ENCODE measurements around the gene SECTM1. TPM values are rescaled to one million over a fixed set of nuclear protein-coding genes. Genes with fewer than 3 reads are reported as not detected.
"Not testable (repeated sequence)": the region's sequence is repeated elsewhere in the genome, so short reads cannot be mapped to it uniquely, and the experiment has no call there.

SECTM1 gene
- polyA plus RNA-seq, 3 donors: 3.8 to 24.1 (median 16.4) TPM

DNA sequence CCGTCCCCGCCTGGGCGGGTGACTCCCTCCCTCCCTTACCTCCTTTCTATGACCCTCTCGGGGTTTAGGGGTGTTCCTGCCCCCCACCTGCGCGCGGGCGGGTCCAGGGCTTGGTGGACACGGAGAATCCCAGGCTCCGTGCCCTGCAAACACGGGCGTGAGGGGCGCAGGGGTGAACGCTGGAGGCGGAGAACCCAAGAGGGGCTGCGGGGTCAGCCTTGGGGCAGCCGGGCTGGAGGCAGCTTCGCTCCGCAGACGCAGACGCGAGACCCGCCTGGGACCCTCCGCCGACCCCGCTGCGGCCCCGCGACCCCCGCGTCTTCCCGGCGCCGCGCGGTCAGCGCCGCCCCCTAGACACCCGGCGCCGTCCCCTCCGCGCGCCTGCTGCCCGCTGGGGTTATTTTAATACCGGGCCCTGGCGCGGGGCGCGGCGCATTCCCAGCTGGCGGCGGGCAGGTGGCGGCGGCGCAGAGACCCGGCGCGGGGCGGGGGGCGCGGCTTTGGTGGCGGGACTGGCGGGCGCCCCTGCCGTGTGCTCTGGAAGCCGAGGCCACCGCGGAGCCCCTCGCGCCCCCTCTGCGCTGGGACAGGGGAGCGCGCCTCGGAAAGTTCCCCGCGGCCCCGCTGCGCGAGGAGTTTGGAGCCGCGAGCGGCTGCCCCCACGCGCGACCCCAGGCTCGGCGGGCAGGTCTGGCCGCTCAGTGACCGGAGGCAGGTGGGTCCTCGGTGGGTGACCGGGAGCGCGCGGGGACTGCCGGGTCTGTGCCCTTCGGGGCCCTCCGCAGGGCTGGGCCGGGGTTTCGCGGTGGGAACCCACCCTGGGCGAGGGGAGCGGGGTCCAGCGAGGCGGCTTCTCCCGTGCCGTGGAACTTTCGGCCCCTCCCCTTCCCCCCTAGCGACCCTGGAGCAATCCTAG is 38.0 kb upstream of the SECTM1 start, which contains the start of gene UTS2R:
UTS2R (plus strand) TSS at position 433 of the 916 bp plus-strand sequence. CDS start 2,560 bp downstream, outside the sequence.
- WGBS, 3 donors: 2 to 6% (median 5%) methylated on average over 78 to 109 of the region's 109 CpGs
- no peak within 1 kb of the TSS for H3K27ac ChIP-seq (ENCODE audit: low read depth, low read length)

DNA sequence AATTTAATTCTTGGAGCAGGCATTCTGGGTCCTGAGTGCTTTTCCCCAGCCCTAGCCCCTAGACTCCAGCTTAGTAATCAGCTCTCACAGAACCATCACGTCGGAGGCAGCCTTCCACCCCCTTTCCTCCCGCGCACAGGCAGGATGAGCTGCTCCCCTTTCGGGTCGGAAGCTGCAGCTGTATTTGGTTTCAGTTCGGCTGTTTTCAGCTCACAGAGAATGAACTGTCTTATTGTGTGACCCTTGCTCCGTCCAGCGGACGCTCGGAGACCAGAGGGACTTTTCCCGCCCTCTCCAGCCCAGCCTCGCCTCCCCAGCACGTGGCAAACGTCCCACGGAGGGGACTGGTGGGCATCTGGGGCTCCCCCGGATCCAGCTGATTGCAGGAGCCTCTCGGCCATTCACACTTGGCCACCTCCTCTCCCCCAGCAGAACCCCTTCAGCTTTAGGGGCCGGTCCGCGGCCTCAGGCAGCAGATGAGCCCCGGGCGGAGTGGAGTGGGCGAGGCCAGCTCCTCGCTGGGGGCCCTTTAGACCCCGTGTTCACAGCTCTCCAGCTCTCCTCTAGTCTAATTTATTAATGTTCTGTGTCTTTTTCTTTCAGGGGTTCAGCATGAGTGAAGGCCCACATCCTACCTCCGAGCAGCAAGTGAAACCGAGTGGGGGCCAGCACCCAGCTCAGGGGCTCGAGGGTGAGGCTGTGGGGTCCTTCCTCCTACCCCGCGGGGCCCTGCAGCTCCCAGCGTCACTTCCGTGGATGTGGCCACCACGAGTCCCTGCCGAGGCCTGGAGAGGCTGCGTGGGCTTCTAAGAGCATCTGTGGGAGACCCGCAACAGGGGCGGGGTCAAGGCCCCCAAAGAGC is 37.1 kb upstream of the SECTM1 start:
- H3K27ac ChIP-seq (ENCODE audit: low read depth, low read length): no peak overlapping the region
- 25 to 31% (median 26%) methylated on average over 38 of the region's 38 CpGs for WGBS, 3 donors

DNA sequence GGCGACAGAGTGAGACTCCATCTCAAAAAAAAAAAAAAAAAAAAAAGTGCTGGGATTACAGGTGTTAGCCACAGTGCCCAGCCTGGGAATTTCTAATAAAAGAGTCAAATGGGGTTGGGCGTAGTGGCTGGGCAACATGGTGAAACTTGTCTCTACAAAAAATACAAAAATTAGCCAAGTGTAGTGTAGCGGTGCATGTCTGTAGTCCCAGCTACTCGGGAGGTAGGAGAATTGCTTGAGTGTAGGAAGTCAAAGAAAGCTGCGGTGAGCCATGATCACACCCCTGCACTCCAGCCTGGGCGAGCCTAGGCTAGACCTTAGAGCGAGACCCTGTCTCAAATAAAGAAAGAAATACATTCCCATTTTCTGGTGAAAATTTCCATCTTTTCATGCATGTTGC is 35.6 kb upstream of the SECTM1 start:
- H3K27ac ChIP-seq (ENCODE audit: low read depth, low read length): no peak overlapping the region
- 93 to 96% (median 93%) methylated on average over 6 of the region's 7 CpGs for WGBS, 3 donors

DNA sequence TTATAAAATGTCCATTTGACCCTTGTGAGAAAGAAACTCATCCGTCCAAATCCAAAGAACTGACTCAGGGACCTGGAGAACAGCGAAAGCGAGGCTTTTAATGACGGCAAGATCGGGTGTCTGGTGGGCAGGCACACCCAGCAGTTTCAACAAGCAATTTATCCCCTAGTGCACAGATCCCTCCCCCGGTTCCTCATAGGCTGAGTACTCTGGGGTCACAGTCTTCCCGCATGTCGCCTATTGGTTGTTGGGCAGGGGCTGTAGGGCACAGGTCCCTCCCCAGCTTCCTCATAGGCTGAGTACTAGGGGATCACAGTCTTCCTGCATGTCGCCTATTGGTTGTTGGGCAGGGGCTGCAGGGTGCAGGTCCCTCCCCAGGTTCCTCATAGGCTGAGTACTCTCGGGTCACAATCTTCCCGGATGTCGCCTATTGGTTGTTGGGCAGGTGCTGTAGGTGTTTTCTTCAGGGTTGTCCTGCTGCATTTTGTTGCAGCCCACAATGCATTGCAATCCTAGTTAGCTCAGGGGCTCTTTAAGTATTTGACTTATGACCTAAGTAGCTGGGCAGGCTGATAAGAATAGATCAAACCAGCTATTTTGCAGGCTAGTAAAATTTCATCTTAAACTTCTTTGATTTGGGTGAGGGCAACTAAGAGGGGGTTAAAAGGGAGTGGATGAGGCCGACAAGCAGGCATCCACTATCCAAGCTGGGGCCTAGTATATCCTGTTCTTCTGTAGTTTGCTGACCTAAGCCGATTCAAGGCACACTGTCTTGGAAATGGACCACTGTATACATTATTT is 34.4 kb upstream of the SECTM1 start:
- 87 to 90% (median 89%) methylated on average over 14 of the region's 14 CpGs for WGBS, 3 donors
- no peak overlapping the region for H3K27ac ChIP-seq (ENCODE audit: low read depth, low read length)

DNA sequence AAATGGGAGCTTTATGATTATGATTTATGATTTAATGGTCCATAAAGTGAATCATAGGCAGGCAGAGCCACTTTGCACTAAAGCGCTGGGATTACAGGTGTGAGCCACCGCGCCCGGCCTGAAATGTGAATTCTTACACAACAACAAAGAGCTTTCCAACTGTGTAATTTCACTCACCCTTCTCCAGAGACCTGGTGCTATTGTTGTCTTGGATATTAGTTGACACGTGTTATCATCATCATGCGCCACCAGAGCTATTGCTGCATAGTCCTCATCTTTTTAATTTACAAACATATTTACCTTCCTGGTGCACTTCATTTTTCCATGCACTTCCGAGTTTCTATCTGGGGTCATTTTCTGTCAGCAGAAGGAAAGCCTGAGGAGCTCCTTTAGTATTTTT is 33.2 kb upstream of the SECTM1 start:
- no peak overlapping the region for H3K27ac ChIP-seq (ENCODE audit: low read depth, low read length)
- 69 to 85% (median 81%) methylated on average over 7 of the region's 7 CpGs for WGBS, 3 donors

DNA sequence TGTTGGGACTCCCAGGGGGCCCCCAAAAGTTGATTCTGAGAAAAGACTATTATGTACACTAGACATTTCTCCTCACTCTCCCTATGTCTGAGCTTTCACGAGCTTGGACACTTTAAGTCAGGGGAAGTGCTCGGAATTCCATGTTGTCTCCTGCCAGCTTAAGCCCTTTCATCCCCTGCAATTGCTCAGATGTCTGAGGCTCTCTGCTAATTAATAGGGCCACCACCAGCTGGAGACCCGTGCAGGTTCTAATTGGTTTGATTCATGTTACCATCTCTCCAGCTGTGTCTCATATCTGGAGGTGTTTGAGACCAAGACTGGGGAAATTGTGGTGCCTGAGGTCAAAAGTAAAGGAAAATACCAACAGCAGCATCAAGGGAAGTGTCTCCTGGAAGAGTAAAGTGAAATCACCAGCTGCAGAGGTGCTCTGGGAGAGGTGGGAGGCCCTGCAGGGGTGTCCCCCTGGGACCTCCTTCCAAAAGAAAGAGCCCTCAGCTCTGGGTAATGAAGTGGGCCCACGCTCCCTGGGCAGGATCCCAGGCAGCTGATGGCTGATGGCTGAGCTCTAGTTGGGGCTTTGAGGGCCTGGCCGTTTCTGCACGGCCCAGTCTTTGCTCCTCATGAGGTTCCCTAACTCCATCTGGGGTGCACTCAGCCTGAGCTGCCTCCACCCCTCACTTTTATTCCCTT is 32.2 kb upstream of the SECTM1 start:
- WGBS, 3 donors: 80 to 84% (median 82%) methylated on average over 6 of the region's 6 CpGs
- H3K27ac ChIP-seq (ENCODE audit: low read depth, low read length): no peak overlapping the region

DNA sequence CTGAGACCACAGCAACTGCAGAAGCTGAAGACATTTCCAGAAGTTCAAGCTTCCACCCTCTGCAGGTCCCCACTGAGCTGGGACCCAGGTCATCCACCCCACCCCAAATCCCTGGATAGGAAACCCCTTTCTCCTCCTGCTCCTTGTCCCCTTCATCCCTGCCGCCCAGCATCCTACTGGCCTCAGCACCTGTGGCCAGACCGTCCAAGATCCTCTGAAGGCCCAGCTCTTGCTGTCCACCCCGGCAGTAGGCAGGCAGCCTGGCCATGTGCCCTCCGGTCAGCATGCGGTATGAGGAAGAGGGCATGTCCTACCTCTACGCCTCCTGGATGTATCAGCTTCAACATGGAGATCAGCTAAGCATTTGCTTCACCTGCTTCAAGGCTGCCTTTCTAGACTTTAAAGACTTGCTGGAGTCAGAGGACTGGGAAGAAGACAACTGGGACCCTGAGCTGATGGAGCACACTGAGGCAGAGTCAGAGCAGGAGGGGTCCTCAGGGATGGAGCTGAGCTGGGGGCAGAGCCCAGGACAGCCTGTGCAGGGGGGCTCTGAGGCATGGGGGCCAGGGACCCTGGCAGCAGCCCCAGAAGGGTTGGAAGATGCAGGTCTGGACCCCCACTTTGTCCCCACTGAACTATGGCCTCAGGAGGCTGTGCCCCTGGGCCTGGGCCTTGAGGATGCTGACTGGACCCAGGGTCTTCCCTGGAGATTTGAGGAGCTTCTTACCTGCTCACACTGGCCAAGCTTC is 28.5 kb upstream of the SECTM1 start:
- no peak overlapping the region for H3K27ac ChIP-seq (ENCODE audit: low read depth, low read length)
- WGBS, 3 donors: 90 to 99% (median 98%) methylated on average over 6 of the region's 6 CpGs

DNA sequence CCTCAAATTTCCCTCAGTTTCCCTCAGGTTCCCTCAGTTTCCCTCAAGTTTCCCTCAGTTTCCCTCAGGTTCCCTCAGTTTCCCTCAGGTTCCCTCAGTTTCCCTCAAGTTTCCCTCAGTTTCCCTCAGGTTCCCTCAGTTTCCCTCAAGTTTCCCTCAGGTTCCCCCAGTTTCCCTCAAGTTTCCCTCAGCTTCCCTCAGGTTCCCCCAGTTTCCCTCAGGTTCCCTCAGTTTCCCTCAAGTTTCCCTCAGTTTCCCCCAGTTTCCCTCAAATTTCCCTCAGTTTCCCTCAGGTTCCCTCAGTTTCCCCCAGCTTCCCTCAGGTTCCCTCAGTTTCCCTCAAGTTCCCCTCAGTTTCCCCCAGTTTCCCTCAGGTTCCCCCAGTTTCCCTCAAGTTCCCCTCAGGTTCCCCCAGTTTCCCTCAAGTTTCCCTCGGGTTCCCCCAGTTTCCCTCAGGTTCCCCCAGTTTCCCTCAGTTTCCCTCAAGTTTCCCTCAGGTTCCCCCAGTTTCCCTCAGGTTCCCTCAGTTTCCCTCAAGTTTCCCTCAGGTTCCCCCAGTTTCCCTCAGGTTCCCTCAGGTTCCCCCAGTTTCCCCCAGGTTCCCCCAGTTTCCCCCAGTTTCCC is 26.0 kb upstream of the SECTM1 start:
- 56 to 88% (median 81%) methylated on average over 1 of the region's 1 CpG for WGBS, 3 donors

DNA sequence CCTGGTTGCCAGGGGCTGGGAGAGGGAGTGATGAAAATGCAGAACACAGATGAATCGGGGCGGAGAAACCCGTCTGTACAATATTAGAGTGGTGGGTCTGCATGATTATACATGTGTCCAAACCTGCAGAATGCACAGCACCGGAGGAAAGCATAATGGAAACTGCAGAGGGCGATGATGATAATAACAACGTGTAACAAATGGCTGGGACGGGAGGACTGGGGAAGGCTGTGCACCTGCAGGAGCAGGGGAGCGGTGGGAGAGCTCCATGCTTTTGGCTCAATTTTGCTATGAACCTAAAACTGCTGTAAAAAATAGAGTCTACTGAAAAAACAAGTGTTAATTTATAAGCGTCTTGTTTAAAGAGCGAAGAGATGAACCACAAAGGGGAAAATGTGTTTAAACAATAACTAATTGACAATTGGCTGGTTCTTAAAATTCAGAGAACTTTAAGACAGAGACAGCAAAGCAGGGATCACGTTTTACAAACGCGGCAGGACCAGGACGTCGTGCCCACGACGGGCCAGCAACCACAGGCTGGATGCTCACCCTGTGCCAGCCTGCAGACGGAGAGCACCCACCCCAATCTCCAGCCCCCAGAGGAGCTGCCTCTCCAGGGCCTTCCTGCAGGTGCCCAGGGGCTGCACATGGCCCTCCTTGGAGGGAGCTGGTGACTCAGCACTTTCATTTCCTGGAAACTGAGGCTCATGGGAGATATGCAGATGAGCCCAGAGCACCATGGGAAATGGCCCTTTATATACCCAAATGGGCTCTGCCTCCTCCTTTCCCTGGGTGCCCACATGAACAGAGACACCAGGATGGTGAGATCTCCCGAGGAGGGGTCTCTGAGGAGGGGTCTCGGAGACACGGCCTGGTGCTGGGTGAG is 25.1 kb upstream of the SECTM1 start, which contains the start of gene TEX19:
TEX19 (plus strand) TSS at position 783 of the 886 bp plus-strand sequence. CDS start 2,904 bp downstream, outside the sequence.
- no peak within 1 kb of the TSS for H3K27ac ChIP-seq (ENCODE audit: low read depth, low read length)
- WGBS, 3 donors: 64 to 74% (median 65%) methylated on average over 21 of the region's 21 CpGs

More for the DNA sequence above, 26.0 kb upstream of the SECTM1 start:
- not testable (repeated sequence) for H3K27ac ChIP-seq (ENCODE audit: low read depth, low read length)

DNA sequence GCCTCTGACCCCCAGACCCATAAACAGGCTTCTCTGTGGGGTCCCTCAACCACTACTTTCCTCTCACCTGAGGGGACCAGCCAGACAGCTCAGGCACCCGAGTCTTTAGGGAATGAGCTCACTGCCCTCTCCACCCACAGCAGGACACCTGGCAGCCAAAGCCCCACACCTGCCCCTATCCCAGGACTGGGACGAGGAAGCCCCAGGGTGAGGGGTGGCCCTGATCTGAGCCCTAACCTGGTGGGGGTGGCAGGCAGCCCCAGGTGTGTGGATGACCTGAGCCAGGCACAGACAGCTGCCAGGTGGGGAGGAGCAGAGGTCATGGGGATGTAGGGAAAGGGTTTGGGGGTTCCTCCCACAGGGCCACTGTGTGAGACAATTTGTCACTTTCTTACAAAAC is 23.8 kb upstream of the SECTM1 start:
- 21 to 86% (median 79%) methylated on average over 2 of the region's 2 CpGs for WGBS, 3 donors
- H3K27ac ChIP-seq (ENCODE audit: low read depth, low read length): no peak overlapping the region

DNA sequence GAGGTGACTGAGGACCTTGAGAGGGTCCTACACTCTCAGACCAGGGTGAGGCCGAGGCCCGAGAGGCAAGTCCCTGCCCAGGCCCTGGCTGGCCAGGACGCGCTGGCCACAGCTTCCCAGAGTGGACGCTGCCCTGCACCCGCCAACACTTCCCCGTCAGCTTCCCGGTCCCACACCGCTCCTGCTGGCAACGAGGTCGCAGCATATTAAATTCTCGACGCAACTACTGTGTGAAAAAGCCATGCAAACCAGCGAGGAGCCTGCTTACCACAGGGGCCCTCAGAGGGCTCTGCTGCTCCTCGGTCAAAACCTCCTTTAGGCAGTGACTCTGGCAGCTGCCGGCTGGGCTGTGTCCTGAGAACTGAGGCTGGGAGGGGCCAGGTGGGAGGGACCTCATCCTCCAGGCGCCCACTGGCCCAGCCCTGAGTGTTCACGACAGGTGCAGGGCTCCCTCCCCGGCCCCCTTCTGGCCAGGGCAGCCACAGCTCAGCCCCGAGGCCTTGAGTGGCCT is 23.3 kb upstream of the SECTM1 start:
- 36 to 62% (median 48%) methylated on average over 18 to 20 of the region's 20 CpGs for WGBS, 3 donors
- no peak overlapping the region for H3K27ac ChIP-seq (ENCODE audit: low read depth, low read length)

DNA sequence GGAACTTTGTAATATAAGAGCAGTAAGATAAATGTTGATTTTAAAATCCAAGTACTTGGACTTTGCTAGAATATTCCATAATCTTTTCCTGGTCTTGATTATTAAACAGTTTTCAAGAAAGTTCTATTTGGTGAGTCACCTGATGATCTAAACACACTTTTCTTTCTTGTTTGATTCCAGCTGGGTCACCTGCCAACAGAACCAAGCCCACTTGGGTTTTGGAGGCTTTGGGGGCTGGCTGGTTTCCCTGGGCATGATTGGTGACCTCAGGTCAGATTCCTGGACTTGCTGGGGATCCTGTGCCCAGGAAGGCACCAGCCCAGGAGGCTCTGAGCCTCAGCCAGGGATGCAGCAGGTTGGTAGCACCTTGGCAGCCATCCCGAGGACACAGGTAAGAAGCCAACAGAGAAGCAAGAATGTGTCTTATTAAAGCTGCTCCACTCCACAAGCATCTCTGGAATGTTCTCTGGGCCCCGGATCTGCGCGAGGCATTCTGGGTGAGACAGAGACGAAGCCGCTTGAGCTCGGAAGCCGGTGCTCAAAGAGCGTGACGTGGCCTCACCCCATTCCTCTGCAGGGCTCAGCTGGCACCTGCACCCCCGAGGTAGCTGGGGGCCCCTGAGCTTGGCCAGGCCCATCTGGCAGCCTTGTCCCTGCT is 22.3 kb upstream of the SECTM1 start:
- H3K27ac ChIP-seq (ENCODE audit: low read depth, low read length): no peak overlapping the region
- 63 to 79% (median 64%) methylated on average over 11 of the region's 11 CpGs for WGBS, 3 donors

DNA sequence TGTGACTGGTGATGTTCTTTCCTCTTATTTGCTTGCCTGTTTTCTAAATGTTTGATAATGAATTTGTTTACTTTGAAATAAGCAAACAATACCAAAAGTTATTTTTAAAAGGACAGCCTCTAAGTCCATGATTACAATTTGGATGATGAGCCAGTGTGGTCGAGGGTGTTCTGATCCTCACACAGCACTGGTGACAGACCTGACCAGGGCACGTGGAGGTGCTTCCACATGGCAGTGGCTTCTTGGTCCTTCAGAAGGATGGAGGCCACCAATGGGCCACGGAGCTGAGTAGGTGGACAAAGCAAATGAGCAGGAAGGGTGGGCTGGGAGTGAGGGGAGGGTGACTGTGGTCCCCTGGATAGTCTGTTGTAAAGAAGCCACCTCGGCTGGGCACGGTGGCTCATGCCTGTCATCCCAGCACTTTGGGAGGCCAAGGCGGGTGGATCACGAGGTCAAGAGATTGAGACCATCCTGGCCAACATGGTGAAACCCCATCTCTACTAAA is 21.3 kb upstream of the SECTM1 start:
- 90 to 91% (median 90%) methylated on average over 7 of the region's 7 CpGs for WGBS, 3 donors
- H3K27ac ChIP-seq (ENCODE audit: low read depth, low read length): no peak overlapping the region

DNA sequence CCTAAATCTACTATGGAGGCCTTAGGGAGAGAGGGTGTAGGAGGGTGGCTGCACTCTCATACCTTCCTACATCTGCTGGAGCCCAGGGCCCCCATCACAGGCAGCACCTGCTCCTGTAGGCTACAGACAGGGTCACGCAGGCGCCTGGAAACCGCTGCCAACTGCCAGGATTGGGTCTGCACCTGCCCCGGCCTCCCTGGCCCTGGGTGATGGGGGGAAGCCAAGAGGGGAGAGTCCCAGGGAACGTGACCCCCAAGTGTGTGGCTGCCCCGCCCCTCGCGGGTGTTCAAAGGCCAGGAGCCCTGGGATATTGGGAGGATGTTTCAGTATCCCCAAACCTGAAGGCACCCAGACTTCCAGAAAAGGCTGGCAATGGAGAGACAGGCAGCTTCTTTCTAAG is 19.9 kb upstream of the SECTM1 start:
- no peak overlapping the region for H3K27ac ChIP-seq (ENCODE audit: low read depth, low read length)
- WGBS, 3 donors: 85 to 89% (median 87%) methylated on average over 8 of the region's 8 CpGs
